NCI-H128 (cell line): Measurements from ENCODE around the gene NDUFB10.
"Not testable (repeated sequence)": the region's sequence is repeated elsewhere in the genome, so short reads cannot be mapped to it uniquely, and the experiment has no call there.

ENCODE experiments used
- DNase-seq: peaks from one replicate; lab custom pipeline; 2025; ENCODE audit not compliant: unreplicated experiment; lab: John Stamatoyannopoulos, UW

Gene NDUFB10

DNA sequence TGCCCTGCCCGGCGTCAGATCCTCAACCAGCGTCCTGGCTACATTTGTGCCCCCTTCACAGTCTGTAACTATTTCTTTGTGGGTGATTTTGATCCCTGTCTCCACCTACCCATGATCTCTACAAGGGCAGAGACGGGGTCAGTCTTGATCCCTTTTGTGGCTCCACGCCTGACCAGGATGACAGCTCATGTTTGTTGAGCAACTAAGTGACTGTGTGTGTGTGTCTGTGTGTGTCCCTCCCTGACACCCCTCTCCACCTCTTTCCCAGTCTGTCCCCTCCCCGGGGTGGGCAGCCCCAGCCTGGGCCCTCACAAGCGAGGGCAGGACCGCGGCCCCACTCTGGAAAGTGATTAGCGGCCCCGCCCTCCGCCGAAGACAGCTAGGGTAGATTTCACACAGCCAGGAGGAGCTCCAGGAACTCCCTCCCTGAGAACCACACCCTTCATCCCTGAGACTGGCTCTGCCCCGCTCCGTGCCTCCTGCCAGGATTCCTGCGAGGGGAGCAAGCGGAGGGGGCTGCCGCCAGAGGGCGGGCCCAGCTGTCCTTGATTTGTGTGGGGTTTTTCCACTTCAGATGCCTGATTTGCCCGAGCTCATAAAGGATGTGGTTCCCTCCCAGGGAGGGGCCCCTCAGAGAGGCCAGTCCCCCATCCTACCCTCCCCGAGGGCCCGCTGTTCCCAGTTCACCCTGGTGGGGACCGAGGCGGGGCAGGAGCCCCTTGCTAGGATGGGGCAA is 35.9 kb upstream of the NDUFB10 start:
- no peak for DNase-seq

DNA sequence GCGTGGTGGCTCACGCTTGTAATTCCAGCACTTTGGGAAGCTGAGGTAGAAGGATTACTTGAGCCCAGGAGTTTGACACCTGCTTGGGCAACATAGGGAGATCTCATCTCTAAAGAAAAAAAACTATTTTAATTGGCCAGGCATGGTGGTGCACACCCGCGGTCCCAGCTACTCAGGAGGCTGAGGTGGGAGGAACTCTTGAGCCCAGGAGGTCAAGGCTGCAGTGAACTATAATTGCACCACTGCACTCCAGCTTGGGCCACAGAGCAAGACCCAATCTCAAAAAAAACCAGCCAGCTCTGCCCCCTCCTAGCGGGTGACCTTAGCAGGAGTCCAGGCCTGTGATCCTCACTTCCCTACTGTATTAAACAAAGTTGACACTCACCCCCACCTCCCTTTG is 35.2 kb upstream of the NDUFB10 start:
- no peak for DNase-seq

DNA sequence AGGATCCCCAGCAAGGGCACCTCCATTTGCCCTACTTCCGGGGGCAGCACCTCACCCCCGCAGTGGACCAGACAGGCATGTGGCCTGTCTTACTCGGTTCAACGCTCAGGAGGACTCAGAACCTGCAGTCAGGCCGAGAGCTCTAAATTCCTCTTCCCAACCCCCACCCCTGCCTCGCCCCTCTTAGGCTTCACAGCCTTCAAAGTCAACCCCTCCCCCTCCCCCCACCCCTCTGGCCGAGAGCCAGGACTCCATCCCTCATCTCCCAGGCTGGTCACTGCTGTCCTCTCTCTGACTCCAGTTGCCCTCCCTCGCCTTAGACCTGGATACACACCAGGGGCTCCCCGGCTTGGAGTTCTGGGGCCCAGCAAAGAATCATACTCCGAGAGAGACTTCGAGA is 33.1 kb upstream of the NDUFB10 start:
- no peak for DNase-seq

DNA sequence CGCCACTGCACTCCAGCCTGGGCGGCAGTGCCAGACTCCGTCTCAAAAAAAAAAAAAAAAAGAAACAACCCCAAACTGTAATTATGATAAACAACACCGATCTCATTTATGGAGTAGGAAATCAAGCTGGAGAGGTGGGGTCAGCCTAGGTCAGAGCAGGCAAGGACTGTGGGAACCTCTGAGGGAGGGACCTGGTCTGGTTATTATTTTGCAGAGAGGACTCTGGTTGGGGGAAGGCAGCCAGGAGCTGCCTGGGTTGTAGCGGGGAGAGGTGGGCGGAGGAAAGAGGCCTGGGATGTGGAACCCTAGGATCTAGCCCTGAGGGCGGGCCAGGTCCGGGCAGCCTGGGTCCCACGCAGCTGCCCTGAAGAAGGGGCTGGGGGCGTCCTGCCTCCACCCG is 30.2 kb upstream of the NDUFB10 start:
- DNase-seq: no peak

DNA sequence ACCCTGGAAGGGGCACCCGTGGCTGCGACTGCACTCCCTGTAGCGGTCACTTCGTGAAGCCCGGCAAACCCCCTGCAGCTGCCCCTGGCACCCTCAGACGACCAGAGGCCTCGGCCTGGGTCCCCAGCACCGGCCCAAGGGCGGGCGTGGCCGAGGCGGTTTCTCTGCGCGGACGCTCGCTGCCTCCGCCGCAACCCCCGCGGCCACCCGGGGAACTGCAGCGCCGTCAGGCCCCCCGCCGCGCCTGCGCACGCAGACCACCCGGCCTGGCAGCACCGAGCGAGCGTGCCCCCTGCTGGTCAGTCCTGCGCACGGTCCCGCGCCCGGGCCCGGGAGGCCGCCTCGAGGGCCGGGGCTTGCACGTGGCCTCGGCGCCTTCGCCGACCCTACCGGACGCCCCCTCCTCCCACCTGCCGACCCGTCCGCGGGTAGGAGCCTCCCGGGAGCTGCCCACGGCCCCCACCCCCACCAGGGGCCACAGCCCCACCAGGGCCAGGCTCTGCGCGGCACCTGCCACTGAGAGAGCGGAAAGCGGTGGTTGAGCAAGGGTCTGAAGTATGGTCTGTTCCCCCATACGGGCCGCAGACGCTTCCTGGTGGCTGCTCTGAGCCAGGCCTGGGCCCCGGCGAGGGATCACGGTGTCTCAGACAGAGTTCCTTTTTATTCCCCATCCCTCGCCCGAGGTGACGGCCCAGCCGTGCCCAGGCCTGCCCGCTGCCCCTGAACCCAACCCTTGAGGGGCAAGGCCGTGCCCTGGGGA is 29.6 kb upstream of the NDUFB10 start:
- DNase-seq: peak; percentile 4

DNA sequence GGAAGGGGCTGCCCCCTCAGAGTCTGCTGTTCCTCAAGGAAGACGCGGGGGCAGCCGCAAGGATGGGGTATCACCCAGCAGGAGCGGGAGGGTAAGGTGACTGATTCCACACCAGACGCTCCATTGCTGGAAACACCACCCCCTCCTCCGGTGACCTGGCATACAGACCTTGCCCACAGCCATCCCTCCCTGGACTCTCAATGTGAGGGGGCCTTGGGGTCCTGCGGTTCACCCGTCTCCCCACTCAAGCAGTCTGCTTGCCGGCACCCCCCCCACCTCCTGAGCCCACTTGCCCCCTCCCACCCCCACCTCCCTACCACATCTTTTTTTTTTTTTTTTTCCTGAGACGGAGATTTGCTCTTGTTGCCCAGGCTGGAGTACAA is 29.0 kb upstream of the NDUFB10 start:
- DNase-seq: no peak

DNA sequence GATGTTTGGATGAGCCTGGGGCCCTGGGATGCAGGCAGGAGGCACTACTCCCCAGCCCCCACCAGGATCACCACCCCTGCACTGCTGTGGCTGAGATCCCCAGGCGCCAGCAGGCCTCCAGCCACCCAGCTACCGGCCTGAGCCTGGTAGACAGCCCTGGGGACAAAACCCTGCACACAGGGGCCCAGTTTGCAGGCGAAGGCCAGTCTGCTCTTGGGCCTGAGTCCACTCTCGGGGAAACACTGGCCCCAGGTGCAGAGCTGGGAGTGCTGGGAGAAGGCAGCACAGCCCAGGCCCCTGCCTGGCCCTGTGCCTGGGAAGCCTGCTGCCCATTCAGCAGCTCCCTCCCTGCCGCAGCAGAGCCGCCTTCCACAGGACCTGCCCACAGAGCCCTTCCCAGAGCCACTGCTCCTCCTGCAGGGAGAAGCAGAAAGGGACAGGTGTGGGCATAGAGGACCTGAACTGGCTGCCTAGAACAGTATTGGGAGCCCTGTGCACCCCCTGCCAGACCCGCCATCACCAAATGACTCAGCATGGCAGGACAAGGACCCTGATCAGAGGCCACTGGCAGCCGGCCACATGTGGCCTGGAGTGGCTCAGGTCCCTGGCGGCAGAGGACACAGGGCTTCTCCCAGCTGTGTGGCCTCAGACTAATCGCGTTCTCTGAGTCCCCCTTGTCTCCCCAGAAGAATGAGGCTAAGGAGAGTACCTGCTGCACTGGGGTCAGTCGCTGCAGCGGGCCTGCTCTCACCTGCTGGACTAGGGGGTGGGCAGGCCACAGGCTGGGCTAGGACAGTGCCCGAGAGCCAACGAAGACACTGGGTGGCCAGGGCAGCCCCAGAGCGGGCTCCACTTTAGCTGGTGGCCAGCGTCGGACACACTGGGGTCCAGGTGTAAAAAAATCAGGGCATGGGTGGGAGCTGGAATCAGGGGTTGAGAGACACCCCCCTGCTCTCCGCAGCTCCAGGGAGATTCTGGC is 27.0 kb upstream of the NDUFB10 start:
- no peak for DNase-seq

DNA sequence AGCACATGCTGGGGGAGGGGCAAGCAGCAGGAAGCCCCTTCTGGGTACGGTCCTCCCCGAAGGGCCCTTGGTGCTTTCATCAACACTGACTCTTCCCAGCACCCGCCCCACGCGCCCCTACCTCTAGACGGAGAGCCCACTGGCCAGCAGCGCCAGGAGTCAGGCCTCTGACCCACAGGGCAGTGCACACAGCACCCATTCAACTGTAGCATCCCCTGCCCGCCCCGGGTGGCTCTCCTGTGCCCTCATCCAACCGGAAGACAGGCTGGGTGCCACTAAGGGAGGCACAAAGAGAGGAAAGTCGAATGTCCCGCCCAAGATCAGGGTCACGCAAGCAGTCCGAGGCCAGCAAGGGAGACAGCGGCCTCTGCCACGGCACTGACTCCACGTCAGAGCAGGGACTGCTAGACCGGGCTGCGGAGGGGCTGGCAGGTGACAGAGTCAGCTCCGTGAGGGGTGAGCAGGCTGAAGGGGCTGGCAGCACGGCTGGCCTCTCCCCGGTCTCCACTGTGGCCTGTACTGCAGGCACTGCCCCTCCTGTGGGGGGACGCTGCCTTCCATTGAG is 26.2 kb upstream of the NDUFB10 start:
- DNase-seq: no peak

DNA sequence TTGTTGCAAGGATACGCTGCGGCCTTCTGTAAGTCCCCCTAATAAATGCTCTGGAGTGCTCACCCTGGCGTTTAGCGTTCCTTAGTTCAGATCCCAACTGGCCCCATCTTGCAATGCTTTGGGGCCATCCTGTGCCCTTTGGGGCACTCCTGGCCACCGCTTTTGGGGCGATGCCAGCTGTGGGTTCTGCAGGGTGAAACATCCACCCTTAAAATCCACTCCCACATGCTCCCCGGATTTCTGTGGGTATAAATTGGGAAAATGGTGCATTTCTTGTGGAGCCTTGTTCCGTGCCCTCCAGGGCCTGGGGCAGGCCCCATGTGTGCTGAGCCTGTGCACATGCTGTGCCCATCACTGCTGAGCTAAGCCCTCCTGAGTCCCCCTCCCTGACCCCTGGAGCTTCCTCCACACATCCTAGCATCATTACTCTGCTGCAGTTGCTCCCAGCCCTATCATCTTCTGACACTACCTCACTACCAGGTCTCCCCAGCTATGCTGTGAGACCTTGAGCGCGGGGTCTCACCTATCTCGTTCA is 22.3 kb upstream of the NDUFB10 start:
- DNase-seq: no peak

DNA sequence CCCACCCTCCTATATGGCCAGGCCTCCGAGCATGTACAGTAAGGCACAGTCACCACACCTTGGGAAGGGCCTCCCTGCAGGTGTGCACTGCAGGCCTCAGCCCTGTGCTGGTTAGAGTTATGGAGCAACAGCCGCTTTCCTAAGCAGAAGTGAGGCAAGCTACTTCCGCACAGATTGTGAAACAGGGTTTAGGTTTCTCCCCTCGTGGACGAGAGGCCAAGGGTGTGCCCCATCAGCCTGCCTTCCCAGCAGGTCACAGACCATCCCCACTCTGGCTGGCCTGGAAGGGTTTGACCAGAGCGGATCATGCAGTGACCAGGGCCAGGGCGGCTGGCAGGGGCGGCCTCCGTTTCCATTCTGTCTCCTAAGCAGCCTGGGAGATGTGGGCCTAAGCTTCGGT is 21.0 kb upstream of the NDUFB10 start:
- DNase-seq: no peak

DNA sequence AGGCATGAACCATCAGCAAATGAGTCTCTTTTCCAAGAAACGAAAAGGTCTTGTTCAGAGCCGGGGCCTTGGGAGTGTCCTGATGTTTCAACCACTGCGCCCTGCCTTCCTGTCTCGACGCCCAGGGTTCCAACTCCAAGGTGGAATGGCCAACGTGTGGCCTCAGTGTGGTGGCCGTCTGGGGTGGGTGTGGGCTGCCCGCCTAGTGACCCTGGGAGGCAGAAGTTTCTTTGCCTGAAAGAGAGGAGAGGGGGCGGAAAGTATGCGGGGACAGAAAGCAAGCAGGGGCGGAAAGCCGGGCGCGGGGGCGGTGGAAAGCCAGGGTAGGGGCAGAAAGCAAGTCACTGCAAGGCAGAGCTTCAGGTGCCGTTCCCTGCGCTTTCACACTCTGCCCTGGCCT is 20.4 kb upstream of the NDUFB10 start:
- DNase-seq: no peak

DNA sequence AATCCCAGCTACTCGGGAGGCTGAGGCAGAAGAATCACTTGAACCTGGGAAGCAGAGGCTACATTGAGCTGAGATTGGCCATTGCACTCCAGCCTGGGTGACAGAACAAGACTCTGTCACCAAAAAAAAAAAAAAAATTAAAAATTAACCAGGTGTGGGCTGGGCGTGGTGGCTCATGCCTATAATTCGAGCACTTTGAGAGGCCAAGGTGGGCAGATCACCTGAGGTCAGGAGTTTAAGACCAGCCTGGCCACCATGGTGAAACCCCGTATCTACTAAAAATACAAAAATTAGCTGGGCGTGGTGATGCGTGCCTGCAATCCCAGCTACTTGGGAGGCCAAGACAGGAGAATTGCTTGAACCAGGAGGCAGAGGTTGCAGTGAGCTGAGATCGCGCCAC is 19.5 kb upstream of the NDUFB10 start:
- not testable (repeated sequence) for DNase-seq

DNA sequence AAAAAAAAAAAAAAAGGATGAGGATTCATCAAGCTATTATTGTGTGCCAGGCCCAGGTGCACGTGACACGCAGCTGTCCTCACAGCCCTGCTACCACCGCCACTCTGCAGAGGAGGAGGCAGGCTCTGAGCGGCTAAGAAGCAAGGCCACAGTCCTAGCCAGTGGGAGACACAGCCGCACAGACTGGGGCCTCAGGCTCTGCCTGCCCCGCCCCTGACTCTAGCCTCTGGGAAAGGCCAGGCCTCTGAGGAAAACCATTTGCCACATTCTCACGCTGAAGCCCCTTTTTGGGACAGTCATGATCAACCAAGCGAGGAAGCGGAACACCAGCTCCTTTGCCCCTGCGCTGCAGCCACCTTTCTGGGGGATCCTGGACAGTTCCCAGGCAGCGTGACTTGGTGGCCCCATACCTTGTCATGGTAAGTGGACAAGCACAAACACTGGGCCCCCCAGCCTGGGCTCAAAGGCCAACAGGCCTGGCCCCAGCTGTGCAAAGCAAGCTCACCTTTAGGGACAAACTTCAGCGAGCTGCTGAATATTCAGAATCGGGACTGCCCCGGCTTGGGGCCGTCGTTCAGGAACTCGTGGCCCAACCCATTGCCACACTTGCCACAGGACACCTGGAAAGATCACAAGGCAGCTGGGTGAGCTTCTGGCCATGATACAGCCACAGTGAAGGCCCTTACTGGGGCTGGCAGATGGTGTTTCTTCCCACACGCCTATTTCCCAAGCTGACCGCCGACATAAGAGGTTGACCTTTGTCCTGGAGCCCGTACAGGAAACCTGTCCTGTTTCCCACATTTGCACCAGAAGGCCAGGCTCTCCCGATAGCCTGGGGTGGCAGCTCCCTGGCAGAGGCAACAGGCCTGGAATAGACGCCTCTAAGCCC is 18.8 kb upstream of the NDUFB10 start:
- no peak for DNase-seq

DNA sequence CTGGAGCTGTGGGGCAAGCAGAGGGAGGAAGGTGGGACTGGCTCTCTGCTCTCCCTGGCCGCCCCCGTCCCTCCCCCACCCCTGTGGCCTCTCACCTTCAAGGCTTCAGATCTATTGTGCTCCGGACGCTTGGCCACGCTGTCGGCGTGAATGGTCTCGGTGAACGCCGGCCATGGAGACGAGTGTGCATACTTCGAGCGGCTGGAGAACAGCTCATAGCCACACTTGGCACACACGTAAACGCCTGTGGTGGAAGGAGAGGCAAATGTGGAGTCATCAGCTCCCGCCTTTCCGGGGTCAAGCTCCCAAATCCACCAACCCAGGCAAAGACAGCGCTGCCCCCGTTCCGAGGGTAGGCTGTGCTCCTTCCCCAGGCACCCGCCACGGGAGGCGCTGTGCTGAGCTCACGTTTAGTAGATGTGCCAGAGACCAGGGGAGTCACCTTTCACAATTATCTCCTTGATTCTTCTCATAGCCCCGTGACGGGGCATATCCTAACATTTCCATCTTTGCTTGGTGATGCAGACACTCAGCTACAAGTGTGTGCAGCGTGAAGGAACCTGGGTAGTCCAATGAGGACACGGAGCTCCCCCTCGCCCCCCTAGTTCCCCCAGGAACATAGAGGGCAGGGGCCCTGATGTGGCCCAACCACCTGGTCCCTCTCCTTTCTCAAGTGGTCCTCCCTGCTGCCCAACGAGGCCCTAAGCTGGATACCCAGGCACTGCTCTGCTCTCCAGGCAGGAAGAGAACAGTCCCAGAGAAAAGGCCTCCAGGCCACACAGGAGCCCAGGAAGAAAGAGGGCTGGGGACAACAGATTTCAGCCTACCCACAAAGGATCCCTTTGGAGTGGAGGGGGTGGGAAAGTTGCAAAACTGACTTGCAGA is 17.9 kb upstream of the NDUFB10 start:
- no peak for DNase-seq

DNA sequence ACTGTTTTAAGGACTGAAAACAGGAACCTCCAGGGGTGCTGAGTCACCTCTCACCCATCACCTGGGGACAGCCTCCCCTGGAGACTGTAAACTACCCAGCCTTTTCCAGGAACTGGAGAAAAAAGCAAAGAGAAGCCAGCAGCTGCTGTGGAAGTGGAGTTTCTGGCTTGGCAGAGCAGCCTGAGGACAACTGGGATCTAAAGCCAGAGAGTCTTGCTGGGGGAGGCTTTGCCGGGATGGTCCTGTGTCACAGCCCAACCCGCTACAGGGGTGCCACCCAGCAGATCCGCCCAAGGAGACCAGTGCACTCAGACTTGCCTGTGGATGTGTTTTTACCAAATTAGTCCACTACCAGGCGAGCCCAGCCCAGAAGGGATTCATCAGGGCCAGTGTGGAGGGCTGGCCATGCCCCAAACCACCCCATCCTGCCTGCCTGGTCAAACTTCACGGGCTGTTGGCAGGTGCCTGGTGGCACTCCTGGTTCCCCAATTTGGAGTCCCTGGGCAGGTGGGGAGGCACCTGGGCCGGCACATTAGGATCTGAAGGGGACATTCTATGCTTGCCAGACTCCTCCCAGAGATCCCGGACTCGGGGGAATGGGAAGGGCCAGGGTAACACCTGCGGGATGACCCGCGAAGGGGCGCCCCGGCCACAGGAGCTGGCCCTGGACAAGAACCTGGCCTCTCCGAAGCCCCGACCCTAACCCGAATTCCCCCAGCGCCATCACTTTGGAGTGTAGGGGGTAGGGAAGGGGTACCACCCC is 17.1 kb upstream of the NDUFB10 start:
- no peak for DNase-seq

DNA sequence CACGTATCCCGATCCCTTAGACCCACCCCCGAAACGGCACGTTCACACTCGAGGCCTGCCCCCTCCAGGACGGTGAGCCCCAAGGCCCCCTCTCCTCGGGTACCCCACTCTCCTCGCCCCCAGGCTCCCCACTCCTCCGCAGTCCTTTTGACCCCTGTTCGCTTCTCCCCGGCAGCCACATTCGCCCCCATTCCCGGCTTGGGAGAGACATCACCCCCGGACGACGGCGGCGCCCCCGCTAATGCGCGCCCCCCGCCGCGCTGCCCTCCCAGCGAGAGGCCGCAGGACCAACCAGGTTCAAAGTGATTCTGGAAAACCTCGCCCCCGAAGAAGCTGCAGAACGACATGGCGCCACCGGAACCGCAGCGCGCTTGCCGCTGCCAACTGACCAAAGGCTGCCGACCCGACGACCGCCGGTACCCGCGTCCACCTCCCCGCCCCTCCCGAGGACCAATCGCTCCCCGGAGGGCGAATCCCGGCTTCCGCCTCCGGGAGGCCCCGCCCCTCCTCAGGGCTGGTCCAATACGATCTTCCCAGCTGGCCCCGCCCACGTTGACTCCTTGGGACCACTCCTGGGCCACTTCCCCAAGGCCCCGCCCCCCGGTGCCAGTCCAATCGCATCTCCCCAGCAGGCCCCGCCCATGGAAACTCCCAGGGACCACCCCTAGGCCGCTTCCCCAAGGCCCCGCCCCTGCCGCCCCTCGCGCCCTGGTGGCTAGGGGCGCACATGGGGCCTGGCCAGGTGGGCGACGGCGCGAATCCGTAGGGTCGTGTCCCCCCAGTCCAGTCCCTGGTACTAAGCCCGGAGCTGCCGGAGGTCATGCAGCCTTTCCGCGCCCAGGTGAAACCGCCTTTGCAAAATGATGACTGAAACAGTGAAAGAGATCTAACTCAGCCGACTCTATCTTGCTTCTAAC is 16.3 kb upstream of the NDUFB10 start, which contains the start of gene MSRB1:
Gene MSRB1, minus strand, starts transcription at position 390 of the 917 bp plus-strand sequence. Its CDS starts 43 bp downstream, at position 347.
- peak; percentile 95 for DNase-seq

DNA sequence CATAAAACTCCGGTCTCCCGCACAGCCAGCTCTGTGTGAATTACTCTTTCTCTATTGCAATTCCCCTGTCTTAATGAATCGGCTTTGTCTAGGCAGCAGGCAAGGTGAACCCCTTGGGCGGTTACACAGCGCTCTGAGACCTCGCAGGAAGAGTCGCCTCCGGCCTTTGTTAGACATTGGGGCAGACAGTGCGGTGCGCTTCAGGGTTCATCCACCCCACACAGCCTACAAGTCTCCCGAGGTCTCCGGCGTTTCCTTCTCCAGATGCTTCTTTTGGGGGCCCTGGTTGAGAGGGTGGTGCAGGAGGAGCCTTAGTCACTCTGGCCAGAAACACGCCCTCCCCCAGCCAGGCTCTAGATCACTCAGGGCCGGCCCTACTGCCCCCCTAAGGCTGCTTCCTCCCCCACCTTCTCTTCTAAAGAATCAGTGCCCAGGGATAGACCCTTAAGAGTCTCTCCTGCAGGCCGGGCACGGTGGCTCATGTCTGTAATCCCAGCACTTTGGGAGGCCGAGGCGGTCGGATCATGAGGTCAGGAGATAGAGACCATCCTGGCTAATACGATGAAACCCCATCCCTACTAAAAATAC is 14.6 kb upstream of the NDUFB10 start:
- no peak for DNase-seq
